A673 (cell line): ENCODE data around the gene KCNF1. TPM values are rescaled to one million over a fixed set of nuclear protein-coding genes. Genes with fewer than 3 reads are reported as not detected.

ENCODE experiments used
- BruUV-seq: library from RNA; stranded (reverse); fragments of 400-500 nt; replicated peaks from 2 replicates; lab custom pipeline; 2021; lab: Mats Ljungman, UMichigan
- CTCF ChIA-PET: fragments of 300-600 bp; sonication (Branson Sonifier 250); formaldehyde crosslinking; loops from one replicate; lab custom pipeline; 2022; ENCODE audit warnings: antibody characterized with exemption; lab: Charles Lee
- POLR2A ChIA-PET: fragments of 300-600 bp; sonication (Branson Sonifier 250); formaldehyde crosslinking; loops from one replicate; lab custom pipeline; 2022; ENCODE audit warnings: antibody characterized with exemption; ENCODE audit not compliant: low non-redundant PET; lab: Charles Lee
- DNase-seq: peaks from one replicate; pipeline ENCODE4 v3.0.0-alpha.2; 2015; ENCODE audit warnings: low spot score
- H3K27ac ChIP-seq: fragments of 200-600 bp; sonication (generic); 2 replicates; pipeline ENCODE4 v1.5.1; 2016; ENCODE audit warnings: mixed run types, low read depth, mild to moderate bottlenecking, mixed read lengths, antibody characterized with exemption, low read length; ENCODE audit not compliant: poor library complexity, severe bottlenecking
- H3K27me3 ChIP-seq: fragments of 200-600 bp; sonication (generic); replicated peaks from 2 replicates; pipeline ENCODE4 v1.6.1; 2017; ENCODE audit warnings: mixed run types, low read depth, mild to moderate bottlenecking, mixed read lengths, antibody characterized with exemption, low read length; ENCODE audit not compliant: insufficient read depth, poor library complexity
- H3K36me3 ChIP-seq: fragments of 200-600 bp; sonication (generic); 2 replicates; pipeline ENCODE4 v1.6.1; 2016; ENCODE audit warnings: mixed run types, mild to moderate bottlenecking, mixed read lengths, antibody characterized with exemption, low read length; ENCODE audit not compliant: insufficient read depth, poor library complexity, severe bottlenecking
- H3K4me1 ChIP-seq: fragments of 200-600 bp; sonication (generic); 2 replicates; pipeline ENCODE4 v1.6.1; 2017; ENCODE audit warnings: mixed run types, mild to moderate bottlenecking, mixed read lengths, antibody characterized with exemption, low read length; ENCODE audit not compliant: insufficient read depth, poor library complexity, severe bottlenecking
- H3K4me3 ChIP-seq: fragments of 200-600 bp; sonication (generic); 2 replicates; pipeline ENCODE4 v1.5.1; 2016; ENCODE audit warnings: low read depth, mixed run types, mild to moderate bottlenecking, mixed read lengths, low read length; ENCODE audit not compliant: poor library complexity, severe bottlenecking
- H3K9me3 ChIP-seq: fragments of 200-600 bp; sonication (generic); 2 replicates; pipeline ENCODE4 v1.6.1; 2016; ENCODE audit warnings: mixed run types, low read depth, mild to moderate bottlenecking, mixed read lengths, antibody characterized with exemption, low read length; ENCODE audit not compliant: poor library complexity, severe bottlenecking
- CTCF ChIP-seq: fragments of 300-800, 200-600 bp; sonication (generic); conservative IDR thresholded peaks from 2 replicates; pipeline ENCODE4 v1.5.1; 2017; ENCODE audit warnings: low read depth, mild to moderate bottlenecking, antibody characterized with exemption, low read length, moderate library complexity, mixed read lengths
- EZH2 ChIP-seq: fragments of 200-600 bp; sonication (generic); IDR thresholded peaks from 2 replicates; pipeline ENCODE4 v1.6.1; 2017; ENCODE audit warnings: borderline replicate concordance, low read depth, mild to moderate bottlenecking, mixed read lengths, antibody characterized with exemption, low read length; ENCODE audit not compliant: poor library complexity, severe bottlenecking
- intact Hi-C: fragments of 100-400 bp; cut with micrococcal nuclease; formaldehyde crosslinking; loops from one replicate; pipeline ENCODE4 v1.10.0; 2022; ENCODE audit not compliant: unreplicated experiment
- total RNA-seq: library from RNA; stranded (reverse); gene quantifications from 2 replicates; pipeline ENCODE4 v1.2.3, GENCODE V29; 2021

The KCNF1 gene
- total RNA-seq, 1 experiment from 2014 or later, result 0.32 TPM

- Histone ChIP-seq H3K4me1 (no peaks in the 10 kb centered on the region), H3K36me3 (no peaks in the 10 kb centered on the region), H3K9me3 (no peaks in the 10 kb centered on the region), H3K27me3 (no peaks in the 10 kb centered on the region), H3K27ac (no peak overlapping the region), H3K4me3 (no peak overlapping the region)
- no peak for DNase-seq
- ChIA-PET CTCF (no interaction called here), POLR2A (no interaction called here)
- no TSS peak for BruUV-seq
- intact Hi-C loops, result no loop called here
- TF ChIP-seq EZH2, result no peak
- no peak for TF ChIP-seq CTCF
These were observed 13.1 kb downstream of the KCNF1 start for GRCh38 chr2:10924859-10925258.

- Histone ChIP-seq H3K4me3 (no peak overlapping the region), H3K36me3 (no peaks in the 10 kb centered on the region), H3K27me3 (no peaks in the 10 kb centered on the region), H3K27ac (no peak overlapping the region), H3K9me3 (no peaks in the 10 kb centered on the region), H3K4me1 (no peaks in the 10 kb centered on the region)
- no peak for TF ChIP-seq EZH2
- TF ChIP-seq CTCF, result no peak
- ChIA-PET POLR2A (interaction anchor here (0.6 kb wide), 1 partner anchor 17 kb away, joined by 3 read pairs; no protein-coding TSS in a partner anchor), CTCF (no interaction called here)
- intact Hi-C loops, result no loop called here
- BruUV-seq, result no TSS peak
- DNase-seq, result no peak
These were observed 14.6 kb downstream of the KCNF1 start for GRCh38 chr2:10926191-10926820.

DNA sequence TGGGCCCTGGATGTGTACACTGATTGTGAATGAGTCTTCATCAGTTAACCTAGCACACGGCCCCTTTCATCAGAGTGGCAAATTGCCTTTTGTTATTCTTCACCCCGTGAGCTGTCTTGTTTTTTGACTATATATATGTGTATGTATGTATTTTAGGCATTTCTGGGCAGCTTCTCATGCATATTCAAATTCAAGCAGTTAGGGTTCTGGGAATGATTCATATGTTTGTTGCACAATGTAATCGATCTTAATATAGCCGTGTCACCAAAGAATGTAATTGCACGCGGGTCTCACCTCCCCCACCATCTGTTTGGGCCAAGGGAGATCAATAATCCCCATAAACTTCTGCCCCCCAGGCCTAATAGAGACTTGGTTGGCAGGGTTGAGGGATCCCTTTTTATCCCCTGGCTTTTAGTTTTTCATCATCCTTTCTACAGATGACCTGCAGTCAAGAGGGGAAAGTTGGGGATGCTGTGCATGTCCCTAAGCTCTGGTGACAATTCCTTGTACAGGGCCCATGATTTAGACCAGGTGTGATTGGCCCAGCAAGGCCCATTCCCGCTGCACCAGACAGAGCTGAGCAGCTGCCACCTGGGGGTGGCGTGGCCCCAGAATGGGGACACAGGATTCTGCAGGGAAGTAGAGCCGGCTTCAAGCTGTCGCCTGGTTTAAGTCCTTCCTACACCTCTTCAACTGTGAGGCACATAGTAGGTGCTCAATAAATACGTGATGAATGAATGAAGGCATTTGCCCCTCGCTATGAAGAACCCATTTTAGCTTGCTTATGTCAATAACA is 19.2 kb downstream of the KCNF1 start:
- Histone ChIP-seq H3K9me3 (no peaks in the 10 kb centered on the region), H3K27ac (no peak overlapping the region), H3K4me3 (no peak overlapping the region), H3K27me3 (no peaks in the 10 kb centered on the region), H3K36me3 (no peaks in the 10 kb centered on the region), H3K4me1 (no peaks in the 10 kb centered on the region)
- CTCF ChIA-PET, result no interaction called here
- POLR2A ChIA-PET, result no interaction called here
- TF ChIP-seq EZH2 (no peak), CTCF (no peak)
- no peak for DNase-seq
- no TSS peak for BruUV-seq
- intact Hi-C loops, result no loop called here
